DMS 273 (cell line): Measurements from ENCODE around the gene GIMAP4.
"Not testable (repeated sequence)": the region's sequence is repeated elsewhere in the genome, so short reads cannot be mapped to it uniquely, and the experiment has no call there.

Experiments
- DNase-seq: peaks from one replicate; lab custom pipeline; 2025; ENCODE audit not compliant: unreplicated experiment; lab: John Stamatoyannopoulos, UW

The GIMAP4 gene

DNA sequence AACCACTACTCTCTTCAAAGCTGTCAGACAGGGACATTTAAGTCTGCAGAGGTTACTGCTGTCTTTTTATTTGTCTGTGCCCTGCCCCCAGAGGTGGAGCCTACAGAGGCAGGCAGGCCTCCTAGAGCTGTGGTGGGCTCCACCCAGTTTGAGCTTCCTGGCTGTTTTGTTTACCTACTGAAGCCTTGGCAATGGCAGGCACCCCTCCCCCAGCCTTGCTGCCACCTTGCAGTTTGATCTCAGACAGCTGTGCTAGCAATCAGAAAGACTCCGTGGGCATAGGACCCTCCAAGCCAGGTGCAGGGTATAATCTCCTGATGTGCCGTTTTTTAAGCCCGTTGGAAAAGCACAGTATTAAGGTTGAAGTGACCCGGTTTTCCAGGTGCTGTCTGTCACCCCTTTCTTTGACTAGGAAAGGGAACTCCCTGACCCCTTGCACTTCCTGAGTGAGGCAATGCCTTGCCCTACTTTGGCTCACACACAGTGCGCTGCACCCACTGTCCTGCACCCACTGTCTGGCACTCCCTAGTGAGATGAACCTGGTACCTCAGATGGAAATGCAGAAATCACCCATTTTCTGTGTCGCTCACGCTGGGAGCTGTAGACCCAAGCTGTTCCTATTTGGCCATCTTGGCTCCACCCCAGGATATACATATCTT, 12.9 kb downstream of the GIMAP4 start:
- DNase-seq, result not testable (repeated sequence)

DNA sequence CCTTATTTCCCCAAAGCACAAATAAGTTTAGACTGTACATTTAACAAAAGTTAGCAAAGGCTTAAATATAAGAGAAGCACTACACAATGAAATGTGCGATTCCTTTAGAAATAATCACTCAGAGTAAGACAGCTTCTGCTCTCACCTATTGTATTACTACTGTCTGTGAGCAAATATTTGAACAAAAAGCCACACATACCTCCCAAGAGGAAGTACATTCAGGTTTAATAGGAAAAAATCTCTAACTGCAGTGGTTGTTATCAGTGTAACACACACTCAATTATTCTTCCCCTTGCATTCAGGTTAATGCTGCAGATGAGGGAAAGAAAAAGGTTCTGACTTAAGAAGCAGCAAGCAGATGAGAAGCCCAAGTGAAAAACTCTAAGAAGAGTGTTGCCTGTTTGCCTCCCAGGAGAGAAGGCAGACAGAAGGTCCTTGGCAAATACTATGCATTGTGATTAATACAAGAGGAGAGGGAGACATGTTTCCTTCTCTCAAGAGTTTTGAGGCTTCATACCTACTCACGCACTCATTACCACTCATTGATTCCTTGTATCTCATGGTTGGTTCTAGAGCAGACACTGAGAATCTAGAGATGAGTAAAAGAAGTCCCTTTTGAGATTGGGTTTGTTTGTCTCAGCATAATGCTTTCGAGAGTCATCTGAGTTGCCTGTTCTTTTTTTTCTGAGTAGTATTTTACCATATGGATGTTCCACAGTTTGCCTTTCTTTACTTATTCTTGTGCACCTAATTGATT, 13.6 kb downstream of the GIMAP4 start:
- no peak for DNase-seq

DNA sequence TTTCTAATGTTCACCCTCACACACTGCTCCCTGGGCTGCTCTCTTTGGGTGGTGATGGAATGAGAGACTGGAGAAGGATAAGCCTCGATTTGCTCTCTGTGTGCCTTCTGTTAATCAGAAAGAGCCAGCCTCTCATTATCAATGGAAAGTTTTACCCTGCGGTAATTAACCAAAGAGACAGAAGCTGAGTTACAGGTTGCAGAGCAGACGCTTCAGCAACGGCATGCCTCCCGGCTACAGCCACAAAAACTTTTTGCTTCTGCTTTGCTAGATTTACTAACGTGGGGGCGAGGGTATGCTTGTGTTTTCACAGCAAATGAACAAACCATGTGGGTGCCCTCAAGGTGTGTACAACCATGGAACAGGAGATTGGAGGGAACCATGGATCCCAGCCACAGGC, 18.0 kb downstream of the GIMAP4 start:
- no peak for DNase-seq

DNA sequence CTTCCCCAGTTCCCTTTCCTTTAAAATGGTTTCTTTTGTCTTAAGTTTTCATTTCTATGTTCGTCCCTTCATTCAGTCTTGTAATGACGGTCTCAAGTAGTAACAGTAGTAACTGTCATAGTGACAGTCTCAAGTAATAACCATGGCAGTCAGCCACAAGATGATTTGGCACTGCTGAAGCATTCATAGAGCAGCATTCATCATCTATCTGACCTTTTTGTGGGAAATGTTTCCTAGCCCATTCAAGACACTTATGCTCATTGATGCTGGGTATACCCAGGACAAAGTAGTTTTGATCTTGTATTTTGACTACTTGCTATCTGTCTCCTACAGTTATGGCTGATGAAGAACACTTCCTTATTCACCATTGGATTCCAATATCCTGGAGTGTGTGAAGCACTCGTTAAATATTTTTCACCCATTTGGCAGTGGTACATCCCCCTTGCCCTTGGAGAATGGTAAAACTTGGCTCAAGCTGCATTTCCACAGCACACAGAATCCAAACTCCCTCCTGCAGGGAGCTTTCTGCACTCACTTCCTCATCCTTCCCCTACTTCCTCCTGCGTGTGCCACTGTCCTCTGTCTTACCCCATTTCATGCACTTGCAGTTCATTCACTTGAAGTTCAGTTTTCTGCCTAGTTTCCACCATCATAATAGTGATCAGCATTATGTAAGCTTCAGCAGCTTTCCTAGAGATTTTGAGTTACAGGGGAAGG, 19.0 kb downstream of the GIMAP4 start:
- no peak for DNase-seq

DNA sequence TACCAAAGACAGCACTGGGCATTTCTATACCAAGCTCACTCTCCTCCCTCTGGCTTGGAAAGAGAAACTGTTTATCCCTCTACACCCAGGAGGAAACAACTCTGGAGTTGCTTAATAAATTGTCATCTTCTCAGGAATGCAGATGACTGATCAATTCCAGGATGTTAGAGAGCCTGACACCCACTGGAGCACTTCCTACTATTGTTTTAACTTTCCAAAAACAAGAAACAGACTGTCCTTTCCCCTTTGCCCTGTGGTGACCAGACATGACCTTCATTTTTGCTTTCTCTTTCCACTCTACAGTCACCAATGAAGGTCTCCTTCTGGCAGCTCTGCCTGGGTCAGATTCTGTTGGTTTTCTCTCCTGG, 19.6 kb downstream of the GIMAP4 start:
- DNase-seq, result no peak

DNA sequence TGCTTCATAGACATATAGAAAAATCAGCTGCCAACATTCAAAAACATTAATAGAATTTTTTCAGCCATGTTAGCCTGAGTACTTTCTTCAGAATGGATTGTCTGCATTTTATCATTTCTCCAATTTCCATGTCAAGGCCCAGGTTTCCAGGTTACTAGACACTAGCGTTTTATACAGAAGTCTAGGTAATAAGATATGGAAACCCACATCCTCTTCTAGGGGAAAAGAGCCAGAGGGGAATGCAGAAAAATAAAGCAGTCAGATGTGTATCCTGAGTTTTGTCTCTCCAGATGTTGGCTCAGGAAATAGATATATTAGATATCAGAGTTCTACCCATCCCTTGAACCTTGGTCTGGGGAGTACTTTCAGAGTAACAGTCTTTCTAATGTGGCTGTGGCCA, 20.4 kb downstream of the GIMAP4 start:
- no peak for DNase-seq

DNA sequence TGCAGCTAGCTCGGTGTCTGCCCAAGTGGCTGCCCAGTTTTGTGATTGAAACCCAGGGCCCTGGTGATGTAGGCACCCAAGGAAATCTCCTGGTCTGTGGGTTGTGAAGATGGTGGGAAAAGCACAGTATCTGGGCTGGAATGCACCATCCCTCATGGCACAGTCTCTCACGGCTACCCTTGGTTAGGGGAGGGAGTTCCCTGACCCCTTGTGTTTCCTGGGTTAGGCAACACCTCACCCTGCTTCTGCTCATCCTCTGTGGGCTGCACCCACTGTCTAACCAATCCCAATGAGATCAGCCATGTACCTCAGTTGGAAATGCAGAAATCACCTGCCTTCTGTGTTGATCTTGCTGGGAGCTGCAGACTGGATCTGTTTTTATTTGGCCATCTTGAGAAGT, 27.6 kb downstream of the GIMAP4 start:
- no peak for DNase-seq

DNA sequence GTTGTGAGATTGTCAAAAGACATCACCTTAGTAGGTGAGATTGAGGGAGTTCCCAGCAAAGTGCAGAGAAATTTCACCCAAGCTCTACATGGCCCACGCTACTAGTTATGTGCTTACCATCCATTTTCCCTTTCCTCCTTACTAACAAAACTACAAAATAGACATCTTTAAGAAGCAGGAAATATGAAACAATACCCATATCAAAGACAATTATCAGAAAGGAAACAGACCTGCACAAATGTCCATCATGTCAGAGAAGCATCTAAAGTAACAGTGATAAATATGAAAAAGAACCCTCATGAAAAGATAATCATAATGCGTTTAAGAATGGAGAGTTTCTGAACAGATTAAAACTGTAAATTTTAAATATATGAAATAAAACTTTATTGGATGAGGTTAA, 28.2 kb downstream of the GIMAP4 start:
- no peak for DNase-seq

DNA sequence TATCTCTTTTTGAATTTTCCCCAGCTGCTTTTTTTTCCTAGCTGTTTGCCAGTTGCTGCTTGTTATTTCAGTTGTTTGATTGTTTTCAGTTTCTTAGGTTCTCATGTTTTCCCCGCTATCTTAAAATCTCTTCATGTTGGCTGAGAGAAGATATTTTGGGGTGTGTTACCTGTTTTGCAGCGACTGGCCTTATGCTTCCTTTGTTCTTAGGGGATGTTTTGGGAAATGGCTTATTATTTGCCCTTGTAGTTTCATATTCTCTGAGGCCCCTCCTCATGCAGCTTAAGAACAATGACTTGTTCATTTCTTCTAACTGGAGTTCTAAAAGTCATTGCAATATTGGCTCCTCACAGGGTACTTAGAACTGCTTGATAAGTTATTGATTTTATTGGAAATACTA, 36.4 kb downstream of the GIMAP4 start:
- not testable (repeated sequence) for DNase-seq

DNA sequence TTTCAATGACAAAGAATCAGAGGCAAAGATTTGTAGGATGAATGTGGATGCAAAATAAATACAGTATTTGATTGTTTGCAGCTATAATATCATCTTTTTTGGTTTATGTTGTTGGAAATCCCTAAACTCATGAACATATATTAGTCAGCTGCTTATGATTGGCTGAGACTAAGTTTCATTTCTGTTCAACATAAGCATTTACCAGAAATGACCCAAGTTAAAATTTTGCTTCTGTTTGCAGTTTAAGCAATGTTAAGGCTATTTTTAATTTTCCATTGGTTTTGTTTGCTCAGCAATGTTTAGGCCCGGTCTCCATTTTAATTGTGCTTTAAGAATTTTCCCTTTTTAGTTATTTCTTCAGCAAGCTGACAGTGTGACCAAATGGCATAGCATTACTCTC, 43.0 kb downstream of the GIMAP4 start:
- no peak for DNase-seq

DNA sequence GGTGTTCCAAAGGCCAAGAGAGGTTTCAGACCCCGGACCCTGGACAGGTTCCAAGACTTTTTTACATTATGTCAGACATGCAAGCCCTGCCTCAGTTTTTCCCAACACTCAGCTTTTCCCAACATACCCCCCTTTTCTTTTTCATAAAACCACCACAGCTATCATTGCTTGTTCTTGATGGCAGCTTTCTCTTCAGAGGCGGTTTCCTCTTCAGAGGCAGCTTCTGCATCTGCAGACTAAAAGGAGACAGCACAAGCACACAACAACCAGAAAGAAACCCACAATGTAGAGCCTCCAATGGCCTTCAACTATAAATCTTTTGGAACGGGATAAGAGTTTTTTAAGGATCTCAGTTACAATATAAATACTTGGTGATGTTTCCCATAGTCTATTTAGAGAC, 45.7 kb downstream of the GIMAP4 start:
- DNase-seq, result no peak

DNA sequence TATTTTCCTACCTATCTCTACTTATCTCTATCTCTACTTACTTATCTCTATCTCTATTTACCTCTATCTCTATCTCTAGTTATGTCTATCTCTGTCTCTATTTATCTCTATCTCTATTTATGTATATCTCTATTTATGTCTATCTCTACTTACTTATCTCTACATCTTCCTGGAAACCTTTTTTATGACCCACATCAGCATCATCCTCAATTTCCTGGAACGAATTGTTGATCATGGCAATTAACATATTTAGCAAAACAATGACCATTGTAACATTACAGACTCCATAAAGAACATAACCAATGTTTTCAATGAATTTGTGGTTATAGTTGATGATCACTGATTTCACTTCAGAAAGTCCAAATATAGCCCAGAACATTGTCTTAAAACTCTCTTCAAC, 46.7 kb downstream of the GIMAP4 start:
- no peak for DNase-seq

DNA sequence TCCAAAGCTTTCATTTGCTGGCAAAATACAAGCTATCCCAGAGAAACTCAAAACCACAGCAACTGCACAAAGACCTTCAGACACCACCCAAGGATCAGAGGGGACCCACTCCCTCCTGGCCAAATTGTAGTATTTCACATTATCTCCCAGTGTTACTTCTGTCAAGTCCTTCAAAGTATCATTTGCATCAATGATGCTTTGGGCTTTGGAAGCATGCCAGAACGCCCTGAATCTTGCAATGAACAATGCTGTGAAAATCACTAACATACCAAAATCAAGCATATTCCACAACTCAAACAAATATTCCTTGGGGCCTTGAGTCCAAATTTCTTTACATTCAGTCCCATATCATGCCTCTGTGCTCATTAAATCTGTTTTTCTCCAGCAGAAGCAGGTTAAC, 47.2 kb downstream of the GIMAP4 start:
- DNase-seq, result not testable (repeated sequence)

DNA sequence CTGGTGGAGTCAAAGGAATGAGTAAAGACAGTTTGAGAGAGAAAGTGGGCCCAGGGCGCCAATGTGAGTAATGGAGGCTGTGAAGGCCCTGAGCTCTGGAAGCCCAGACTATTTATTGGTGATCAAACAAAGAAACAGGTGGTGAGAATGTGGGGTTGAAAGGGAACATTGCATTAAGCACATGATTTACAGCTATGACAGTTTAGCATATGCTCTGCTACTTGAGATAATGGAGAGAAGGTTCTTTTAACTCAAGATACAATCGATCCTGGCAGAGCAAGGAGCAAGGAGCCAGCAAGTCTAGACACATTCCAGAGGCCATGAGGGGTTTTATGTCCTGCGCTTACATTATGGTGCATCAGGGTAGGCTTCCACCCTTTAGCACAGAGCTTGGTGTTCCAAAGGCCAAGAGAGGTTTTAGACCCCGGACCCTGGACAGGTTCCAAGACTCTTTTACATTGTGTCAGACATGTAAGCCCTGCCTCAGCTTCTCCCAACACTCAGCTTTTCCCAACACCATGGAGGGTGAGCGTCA, 48.1 kb downstream of the GIMAP4 start:
- peak; percentile 74 for DNase-seq

DNA sequence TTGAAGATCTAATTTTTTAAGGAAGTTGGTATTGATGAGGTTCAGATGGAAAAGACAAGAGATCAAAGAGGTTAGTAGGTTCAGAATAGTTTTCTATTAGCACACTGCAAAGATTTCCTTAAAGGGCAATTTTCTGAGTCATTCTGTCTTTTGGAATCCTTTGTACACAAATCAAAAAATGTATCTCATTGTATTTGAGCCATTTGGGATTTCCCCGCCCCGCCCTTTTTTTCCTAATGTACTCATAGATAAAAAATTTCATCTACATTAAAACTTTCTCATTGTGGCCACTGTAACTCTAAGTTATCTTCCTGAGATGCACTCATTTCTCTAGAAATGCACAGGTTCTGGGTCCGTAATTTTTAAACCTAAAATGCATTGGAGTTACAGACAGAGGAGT, 52.9 kb downstream of the GIMAP4 start:
- no peak for DNase-seq

DNA sequence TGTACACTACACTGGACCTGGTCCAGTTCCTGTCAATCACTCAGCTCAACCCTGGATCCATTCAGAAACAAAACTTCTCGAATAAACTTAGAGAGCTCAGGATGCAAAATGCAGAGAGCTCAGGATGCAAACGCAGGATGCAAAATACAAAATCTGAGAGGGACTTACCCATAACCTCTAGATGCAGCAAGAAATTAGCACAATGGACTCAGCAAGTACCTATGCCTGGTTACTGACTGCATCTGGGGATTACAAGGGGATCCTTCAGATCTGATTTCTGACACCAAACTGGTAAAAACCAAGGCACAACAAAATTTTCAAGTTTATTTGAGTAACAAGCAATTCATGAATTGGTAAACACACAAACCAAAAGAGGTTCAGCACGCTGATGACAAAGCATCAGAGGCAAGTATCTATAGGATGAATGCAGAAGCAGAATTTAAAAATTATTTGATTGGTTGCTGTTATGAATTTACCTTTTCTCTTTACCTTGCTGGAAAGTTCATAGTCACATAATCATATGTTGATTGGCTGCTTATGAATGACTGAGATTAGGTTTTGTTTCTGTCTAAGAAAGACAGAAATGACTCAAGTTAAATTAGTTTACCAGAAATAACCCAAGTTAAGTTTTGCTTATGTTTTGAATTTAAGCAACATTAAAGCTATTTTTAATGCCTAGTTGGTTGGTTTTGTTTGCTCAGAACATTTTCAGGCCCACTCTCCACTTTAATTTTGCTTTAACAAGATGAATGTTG, 53.6 kb downstream of the GIMAP4 start:
- DNase-seq, result no peak

DNA sequence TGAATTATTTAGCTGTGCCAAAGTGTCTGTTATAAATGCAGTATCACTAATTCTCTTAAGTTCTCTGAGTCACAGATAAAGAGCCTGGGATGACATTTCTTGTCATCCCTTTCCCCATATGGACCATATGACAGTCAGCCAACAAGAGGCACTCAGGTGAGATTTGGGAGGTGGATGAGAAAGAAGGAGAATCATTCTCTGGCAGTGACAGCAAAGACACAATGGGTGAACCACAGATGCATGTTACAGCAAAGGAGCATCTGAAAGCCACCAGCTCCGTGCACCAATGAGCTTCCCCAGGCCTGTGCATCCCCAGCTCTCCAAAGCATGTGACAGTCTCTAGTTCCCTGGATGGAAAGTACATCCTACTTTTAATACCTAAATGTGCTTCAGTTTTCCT, 54.2 kb downstream of the GIMAP4 start:
- DNase-seq, result no peak
